HepG2 (cell line): ENCODE measurements around the gene RPL38. TPM values are rescaled to one million over a fixed set of nuclear protein-coding genes. Genes with fewer than 3 reads are reported as not detected.
A peak's percentile ranks its signal among the peaks of the same experiment; 100 is the strongest.

Experiments
- ARNT2 ChIP-seq: sonication (generic); formaldehyde crosslinking; IDR thresholded peaks from 2 replicates; pipeline ENCODE4 v1.8.0; 2022; ENCODE audit warnings: mild to moderate bottlenecking, low read depth, missing genetic modification reagents, moderate library complexity
- CEBPB ChIP-seq: IDR thresholded peaks from 2 replicates; pipeline ENCODE4 v1.6.1; 2011; ENCODE audit warnings: low read depth, low read length, improper control_type of control experiment, borderline replicate concordance
- MAX ChIP-seq: IDR thresholded peaks from 2 replicates; pipeline ENCODE4 v1.6.1; 2012; ENCODE audit warnings: inconsistent platforms
- NFIC ChIP-seq: IDR thresholded peaks from 2 replicates; pipeline ENCODE4 v1.6.1; 2012; ENCODE audit warnings: mild to moderate bottlenecking, low read length, inconsistent platforms
- NR2F6 ChIP-seq, 2 experiments: IDR thresholded peaks; 2 replicates each; pipeline ENCODE4 v1.6.1; 2016; ENCODE audit warnings: antibody characterized with exemption in 1 of 2, mild to moderate bottlenecking in 1 of 2
- PHF8 ChIP-seq: sonication (generic); formaldehyde crosslinking; IDR thresholded peaks from 2 replicates; pipeline ENCODE4 v1.5.0; 2020; ENCODE audit warnings: missing genetic modification reagents
- PRDM15 ChIP-seq: sonication (generic); formaldehyde crosslinking; IDR thresholded peaks from 2 replicates; pipeline ENCODE4 v1.4.0; 2020; ENCODE audit warnings: missing genetic modification reagents
- RBM22 ChIP-seq: fragments of 200-400 bp; formaldehyde crosslinking; optimal IDR thresholded peaks from 2 replicates; pipeline ENCODE3; 2017; ENCODE audit warnings: mild to moderate bottlenecking, low read length, moderate library complexity
- SYNCRIP ChIP-seq: fragments of 200-400 bp; formaldehyde crosslinking; IDR thresholded peaks from 2 replicates; pipeline ENCODE4 v1.6.1; 2018; ENCODE audit warnings: mild to moderate bottlenecking, low read depth, low read length; ENCODE audit not compliant: insufficient read depth
- TBX2 ChIP-seq: sonication (generic); formaldehyde crosslinking; IDR thresholded peaks from 2 replicates; pipeline ENCODE4 v1.5.0; 2020; ENCODE audit warnings: missing genetic modification reagents, mild to moderate bottlenecking, borderline replicate concordance
- TBX3 ChIP-seq: fragments of 450-650 bp; IDR thresholded peaks from 2 replicates; pipeline ENCODE4 v1.6.1; 2017; ENCODE audit warnings: antibody characterized with exemption, mild to moderate bottlenecking, inconsistent platforms, borderline replicate concordance
- ZBTB49 ChIP-seq: sonication (generic); formaldehyde crosslinking; IDR thresholded peaks from 2 replicates; pipeline ENCODE4 v1.4.0; 2020; ENCODE audit warnings: missing genetic modification reagents, borderline replicate concordance
- ZFY ChIP-seq: sonication (generic); formaldehyde crosslinking; IDR thresholded peaks from 2 replicates; pipeline ENCODE4 v1.4.0; 2020; ENCODE audit warnings: missing genetic modification reagents
- ZNF562 ChIP-seq: sonication (generic); formaldehyde crosslinking; IDR thresholded peaks from 2 replicates; pipeline ENCODE4 v1.8.0; 2022; ENCODE audit warnings: missing genetic modification reagents, borderline replicate concordance
- ZNF614 ChIP-seq: IDR thresholded peaks from 2 replicates; pipeline ENCODE4 v1.6.1; 2018; ENCODE audit warnings: missing biosample characterization, missing genetic modification reagents, inconsistent platforms, borderline replicate concordance
- ZNF687 ChIP-seq: sonication (generic); formaldehyde crosslinking; IDR thresholded peaks from 2 replicates; pipeline ENCODE4 v1.5.1; 2020; ENCODE audit warnings: mild to moderate bottlenecking, missing genetic modification reagents, moderate library complexity
- ZNF768 ChIP-seq: sonication (generic); formaldehyde crosslinking; IDR thresholded peaks from 2 replicates; pipeline ENCODE4 v1.4.0; 2020; ENCODE audit warnings: missing genetic modification reagents
- ZSCAN30 ChIP-seq: sonication (generic); formaldehyde crosslinking; IDR thresholded peaks from 2 replicates; pipeline ENCODE4 v1.5.0; 2020; ENCODE audit warnings: mild to moderate bottlenecking, missing genetic modification reagents
- polyA plus RNA-seq, 8 experiments: library from polyadenylated mRNA; depleted of rRNA in 3 of 8; stranded (reverse) in 7 of 8; unstranded in 1 of 8; fragments of >200 nt; fragmentation: Illumina TruSeq in 4 of 8; extraction: Trizol in 4 of 8; gene quantifications; 2 replicates each; pipeline versions ENCODE4 v1.2.1 to v1.2.3, GENCODE V29; 2011 to 2016; ENCODE audit warnings: low read depth in 4 of 8, missing spikeins in 1 of 8, mixed read lengths in 1 of 8; ENCODE audit not compliant: insufficient read depth in 1 of 8
- total RNA-seq, 5 experiments: library from RNA; depleted of rRNA; stranded (reverse); fragments of >200 nt; fragmentation: Illumina TruSeq; extraction: Trizol; gene quantifications; 2 replicates each; pipeline ENCODE4 v1.2.3, GENCODE V29; 2016; ENCODE audit warnings: low read depth in 1 of 5

Gene RPL38
- total and polyA plus RNA-seq, 2 of the 13 experiments (the other 11 are each of a cell fraction or from before 2014, with no cell fraction given): 2,370 to 2,372 TPM

DNA sequence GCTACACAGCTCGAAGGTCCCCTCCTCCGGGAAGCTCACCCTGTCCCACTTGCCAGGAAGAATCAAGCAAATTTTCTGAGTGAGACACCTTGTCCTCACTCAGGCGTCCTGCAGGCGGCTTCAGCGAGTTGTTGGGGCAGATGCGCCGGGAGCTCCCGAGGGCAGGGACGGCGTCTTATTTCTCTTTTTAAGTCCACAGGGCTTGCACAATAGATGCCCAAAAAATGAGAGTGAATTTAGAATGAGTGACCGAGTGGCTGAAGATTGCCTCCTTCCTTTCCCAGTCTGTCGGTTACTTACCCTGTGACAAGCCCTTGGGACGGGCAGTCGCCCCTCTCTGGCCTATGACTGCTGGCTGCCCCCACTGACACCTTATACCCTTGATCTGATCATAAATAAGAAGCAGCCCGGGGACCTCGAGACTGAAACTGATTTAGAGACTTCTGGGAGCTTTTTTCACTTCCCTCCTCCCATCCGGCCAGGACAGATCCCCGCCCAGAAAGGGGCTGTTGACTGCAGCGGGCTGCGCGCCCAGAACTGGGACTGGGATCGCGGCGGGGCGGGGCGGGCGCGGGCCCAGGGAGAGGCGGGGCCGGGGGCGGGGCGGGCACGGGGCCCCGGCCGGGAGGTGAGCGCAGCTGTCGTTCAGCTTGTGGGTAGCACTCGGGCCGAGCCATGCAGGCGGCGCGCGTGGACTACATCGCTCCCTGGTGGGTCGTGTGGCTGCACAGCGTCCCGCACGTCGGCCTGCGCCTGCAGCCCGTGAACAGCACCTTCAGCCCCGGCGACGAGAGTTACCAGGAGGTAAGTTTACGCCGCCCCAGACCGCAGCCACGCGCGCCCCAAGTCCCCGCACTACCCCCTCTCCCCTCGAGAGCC, 9.7 kb downstream of the RPL38 start, which contains the start of gene TTYH2 (continued):
- TF ChIP-seq ZNF687 (CRISPR knock-in tag) (peak; percentile 39), ZSCAN30 (CRISPR knock-in tag) (no peak), SYNCRIP (no peak), MAX (peak; percentile 73), ZNF614 (0 out of 2 replicates have a peak, but pooled peaks have one; percentile 38), ZNF768 (peak; percentile 29; the same call in 1 of the 2 replicates), TBX3 (no peak), ZNF562 (CRISPR knock-in tag) (no peak), ZFY (CRISPR knock-in tag) (peak; percentile 45; the same call in 1 of the 2 replicates), CEBPB (0 out of 2 replicates have a peak, but pooled peaks have one; percentile 26), ARNT2 (CRISPR knock-in tag) (0 out of 2 replicates have a peak, but pooled peaks have one; percentile 36), ZBTB49 (CRISPR knock-in tag) (no peak), RBM22 (no peak), PHF8 (CRISPR knock-in tag) (0 out of 2 replicates have a peak, but pooled peaks have one; percentile 18), NFIC (no peak), TBX2 (CRISPR knock-in tag) (peak; percentile 26; the same call in 1 of the 2 replicates), NR2F6 (IDR thresholded peaks at IDR 0.05) (no peak), NR2F6 (CRISPR knock-in tag; IDR thresholded peaks at IDR 0.05) (no peak), PRDM15 (CRISPR knock-in tag) (peak; percentile 40; the same call in 1 of the 2 replicates)
